ENCODE measurements around the gene UPK1B. TPM values are rescaled to one million over a fixed set of nuclear protein-coding genes. Genes with fewer than 3 reads are reported as not detected.

The UPK1B gene
- total RNA-seq, 1 donor from 2014 or later: not detected

DNA sequence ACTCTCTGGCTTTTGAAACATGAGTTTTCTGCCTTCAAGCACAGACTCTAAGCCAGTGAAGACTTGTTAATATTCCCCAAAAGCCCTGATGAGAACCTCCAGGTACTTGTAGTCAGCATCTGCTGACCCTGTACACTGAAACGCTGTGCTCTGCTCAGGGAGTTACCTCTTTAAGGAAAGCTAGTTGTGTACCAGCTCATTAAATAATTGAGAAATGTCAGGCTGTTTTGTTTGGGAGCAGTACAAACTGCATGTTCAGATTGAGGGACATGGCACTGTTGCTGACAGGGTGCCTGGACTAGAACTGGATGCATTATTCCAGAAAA is 21.7 kb downstream of the UPK1B start:
- no peak overlapping the region for H3K4me3 ChIP-seq
- no peak overlapping the region for H3K4me3 Mint-ChIP-seq

DNA sequence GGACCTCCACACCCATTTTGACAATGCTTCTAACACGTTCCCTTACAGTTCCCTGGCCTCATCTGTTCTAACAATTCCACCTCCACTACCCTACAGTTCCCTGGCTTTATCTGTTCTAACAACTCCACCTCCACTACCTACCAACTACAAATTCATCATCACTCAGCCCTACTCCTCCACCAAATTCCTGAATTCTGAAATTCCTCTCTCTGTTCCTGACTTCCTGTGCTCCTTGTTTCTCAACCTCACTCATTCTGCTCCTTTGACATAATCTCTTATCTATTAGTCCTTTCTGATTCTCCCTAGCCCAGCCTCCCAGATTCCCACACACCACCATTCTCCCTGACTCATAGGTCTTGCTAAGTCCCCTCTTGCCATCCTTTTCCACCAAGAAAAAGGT is 22.5 kb downstream of the UPK1B start:
- no peaks in the 10 kb centered on the region for H4K20me1 ChIP-seq (ENCODE audit: low read depth)
- H3K9me3 ChIP-seq (ENCODE audit: low read depth): no peaks in the 10 kb centered on the region
- H3K9me3 Mint-ChIP-seq: no peaks in the 10 kb centered on the region
- no peaks in the 10 kb centered on the region for H3K36me3 ChIP-seq
- no peaks in the 10 kb centered on the region for H3F3A ChIP-seq (ENCODE audit: low read depth)
- no peaks in the 10 kb centered on the region for H3K79me2 ChIP-seq (ENCODE audit: low read depth)
- no peak overlapping the region for H3K27ac Mint-ChIP-seq
- H2AFZ ChIP-seq (replicated peaks): no peak overlapping the region
- no peaks in the 10 kb centered on the region for H3K27me3 ChIP-seq
- no peaks in the 10 kb centered on the region for H3K4me1 ChIP-seq
- H3K9ac ChIP-seq: no peak overlapping the region
- H3K27me3 Mint-ChIP-seq (ENCODE audit: insufficient read depth, low read depth): no peaks in the 10 kb centered on the region
- H3K4me1 Mint-ChIP-seq: no peaks in the 10 kb centered on the region
- H3K4me3 Mint-ChIP-seq: no peak overlapping the region
- DNase-seq (ENCODE audit: low spot score): no peak
- H3K4me2 ChIP-seq: no peak overlapping the region
- TF ChIP-seq EZH2phosphoT487 (IDR thresholded peaks at IDR 0.05) (no peak), EZH2 (IDR thresholded peaks at IDR 0.05) (no peak), CTCF (IDR thresholded peaks at IDR 0.05) (no peak)
- no peak overlapping the region for H3K27ac ChIP-seq
- no peak overlapping the region for H3K4me3 ChIP-seq
- no peaks in the 10 kb centered on the region for H3K36me3 Mint-ChIP-seq

More for the DNA sequence above, 21.7 kb downstream of the UPK1B start:
- Histone ChIP-seq H3K27me3 (no peaks in the 10 kb centered on the region), H4K20me1 (ENCODE audit: low read depth) (no peaks in the 10 kb centered on the region), H3K9me3 (ENCODE audit: low read depth) (no peaks in the 10 kb centered on the region), H3K9ac (no peak overlapping the region), H3K4me1 (no peaks in the 10 kb centered on the region), H3K27ac (no peak overlapping the region), H3K36me3 (no peaks in the 10 kb centered on the region), H3K79me2 (ENCODE audit: low read depth) (no peaks in the 10 kb centered on the region), H3F3A (ENCODE audit: low read depth) (no peaks in the 10 kb centered on the region), H3K4me2 (no peak overlapping the region), H2AFZ (replicated peaks) (no peak overlapping the region)
- no peaks in the 10 kb centered on the region for H3K9me3 Mint-ChIP-seq
- H3K36me3 Mint-ChIP-seq: no peaks in the 10 kb centered on the region
- no peak overlapping the region for H3K27ac Mint-ChIP-seq
- no peaks in the 10 kb centered on the region for H3K27me3 Mint-ChIP-seq (ENCODE audit: insufficient read depth, low read depth)
- TF ChIP-seq EZH2phosphoT487 (IDR thresholded peaks at IDR 0.05) (no peak), CTCF (IDR thresholded peaks at IDR 0.05) (no peak), EZH2 (IDR thresholded peaks at IDR 0.05) (no peak)
- DNase-seq (ENCODE audit: low spot score): no peak
- no peaks in the 10 kb centered on the region for H3K4me1 Mint-ChIP-seq

GRCh38 chr3:119205209-119205608 is 31.8 kb downstream of the UPK1B start:
- no peaks in the 10 kb centered on the region for H3K79me2 ChIP-seq (ENCODE audit: low read depth)
- H3K4me3 ChIP-seq: no peak overlapping the region
- no peaks in the 10 kb centered on the region for H3K4me1 ChIP-seq
- no peak for TF ChIP-seq CTCF (IDR thresholded peaks at IDR 0.05)
- TF ChIP-seq EZH2 (IDR thresholded peaks at IDR 0.05): no peak
- TF ChIP-seq EZH2phosphoT487 (IDR thresholded peaks at IDR 0.05): no peak
- DNase-seq (ENCODE audit: low spot score): no peak
- no peak overlapping the region for H3K4me2 ChIP-seq
- Mint-ChIP-seq H3K27me3 (ENCODE audit: insufficient read depth, low read depth) (no peaks in the 10 kb centered on the region), H3K36me3 (peaks cover 6% of the 10 kb centered on the region), H3K4me1 (peaks cover 9% of the 10 kb centered on the region), H3K27ac (no peak overlapping the region), H3K4me3 (no peak overlapping the region), H3K9me3 (no peaks in the 10 kb centered on the region)
- H3K9me3 ChIP-seq (ENCODE audit: low read depth): no peaks in the 10 kb centered on the region
- H3F3A ChIP-seq (ENCODE audit: low read depth): no peaks in the 10 kb centered on the region
- H3K27ac ChIP-seq: no peak overlapping the region
- H3K9ac ChIP-seq: no peak overlapping the region
- no peaks in the 10 kb centered on the region for H4K20me1 ChIP-seq (ENCODE audit: low read depth)
- H3K27me3 ChIP-seq: no peaks in the 10 kb centered on the region
- H2AFZ ChIP-seq (replicated peaks): no peak overlapping the region
- H3K36me3 ChIP-seq: no peaks in the 10 kb centered on the region

DNA sequence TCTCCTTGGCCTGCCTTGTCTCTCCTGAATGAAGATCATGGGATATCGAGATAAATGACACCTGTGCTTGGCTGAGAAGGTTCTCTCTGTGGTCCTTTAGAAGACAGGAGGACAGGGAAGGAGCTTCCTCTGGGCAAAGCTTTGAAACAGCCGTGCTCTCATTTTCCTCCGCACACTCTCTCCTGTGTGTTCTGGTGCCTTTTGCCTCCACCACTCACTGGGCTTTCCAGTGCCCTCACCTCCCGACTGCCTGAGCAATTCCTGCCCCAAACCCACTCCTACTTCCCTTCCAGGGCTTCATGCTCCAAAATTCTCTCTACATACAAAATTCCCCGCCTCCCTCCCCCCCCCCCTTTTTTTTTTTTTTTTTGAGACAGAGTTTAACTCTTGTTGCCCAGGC is 32.3 kb downstream of the UPK1B start:
- Mint-ChIP-seq H3K4me3 (no peak overlapping the region), H3K27ac (no peak overlapping the region), H3K9me3 (no peaks in the 10 kb centered on the region), H3K27me3 (ENCODE audit: insufficient read depth, low read depth) (no peaks in the 10 kb centered on the region), H3K4me1 (peaks cover 12% of the 10 kb centered on the region), H3K36me3 (peaks cover 10% of the 10 kb centered on the region)
- no peaks in the 10 kb centered on the region for H3K36me3 ChIP-seq
- no peak overlapping the region for H3K4me3 ChIP-seq
- H3K79me2 ChIP-seq (ENCODE audit: low read depth): no peaks in the 10 kb centered on the region
- DNase-seq (ENCODE audit: low spot score): no peak
- TF ChIP-seq EZH2 (IDR thresholded peaks at IDR 0.05) (no peak), CTCF (IDR thresholded peaks at IDR 0.05) (no peak), EZH2phosphoT487 (IDR thresholded peaks at IDR 0.05) (no peak)
- H3K27ac ChIP-seq: no peak overlapping the region
- H2AFZ ChIP-seq (replicated peaks): no peak overlapping the region
- no peak overlapping the region for H3K4me2 ChIP-seq
- no peaks in the 10 kb centered on the region for H3K4me1 ChIP-seq
- H4K20me1 ChIP-seq (ENCODE audit: low read depth): no peaks in the 10 kb centered on the region
- H3K9ac ChIP-seq: no peak overlapping the region
- H3K27me3 ChIP-seq: no peaks in the 10 kb centered on the region
- no peaks in the 10 kb centered on the region for H3F3A ChIP-seq (ENCODE audit: low read depth)
- no peaks in the 10 kb centered on the region for H3K9me3 ChIP-seq (ENCODE audit: low read depth)
